Measurements from ENCODE around the gene REM2.

REM2 gene

GRCh38 chr14:22923746-22924145 lies 40.7 kb downstream of the REM2 start:
- DNase-seq (ENCODE audit: extremely low spot score, insufficient read length, low read depth) (no peak), FAIRE-seq (no peak)

- FAIRE-seq: no peak
- no peak for DNase-seq (ENCODE audit: extremely low spot score, insufficient read length, low read depth)
Measured at GRCh38 chr14:22925513-22925912, 42.5 kb downstream of the REM2 start.

GRCh38 chr14:22926316-22926715 lies 43.3 kb downstream of the REM2 start:
- FAIRE-seq (no peak), DNase-seq (ENCODE audit: extremely low spot score, insufficient read length, low read depth) (no peak)

DNA sequence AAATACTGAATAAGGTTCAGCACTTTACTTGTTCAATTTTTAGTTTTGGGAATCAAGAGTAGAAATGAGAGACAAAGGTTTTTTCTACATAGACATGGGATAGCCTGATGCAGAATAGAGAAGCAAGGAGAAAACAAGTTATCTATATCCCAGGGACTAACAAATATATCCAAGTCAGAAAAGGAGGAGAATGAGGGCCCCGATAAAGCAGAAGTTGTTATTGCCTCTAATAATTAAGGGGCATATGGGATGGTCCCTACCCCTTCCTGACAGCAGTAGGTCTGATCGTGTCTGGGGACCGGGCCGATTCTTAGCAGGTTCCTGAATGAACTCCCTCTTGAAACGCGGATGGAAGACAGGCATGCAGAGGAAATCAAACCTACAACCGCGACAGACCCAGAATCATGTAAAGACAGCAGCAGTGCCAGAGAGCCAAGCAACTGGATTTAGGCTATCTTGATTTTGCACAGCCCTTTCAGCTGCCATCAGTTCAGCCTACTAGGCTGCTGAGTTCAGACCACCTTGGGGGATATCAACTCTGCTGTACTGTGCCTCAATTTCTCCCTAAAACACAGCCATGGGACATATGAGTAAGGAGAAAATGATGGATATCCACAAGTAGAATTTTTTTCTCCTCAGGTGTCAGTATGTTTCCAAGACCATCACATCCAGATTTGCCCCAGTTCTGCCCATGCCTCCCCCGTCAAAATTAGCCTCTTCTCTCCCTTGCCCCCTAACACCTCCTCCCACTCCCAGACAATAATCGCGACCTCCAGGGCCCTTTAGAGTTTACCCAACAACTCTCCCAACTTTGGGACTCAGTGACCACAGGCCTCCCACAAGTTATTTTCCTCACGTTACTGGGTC lies 45.4 kb downstream of the REM2 start:
- DNase-seq (ENCODE audit: extremely low spot score, insufficient read length, low read depth): no peak
- no peak for FAIRE-seq

DNA sequence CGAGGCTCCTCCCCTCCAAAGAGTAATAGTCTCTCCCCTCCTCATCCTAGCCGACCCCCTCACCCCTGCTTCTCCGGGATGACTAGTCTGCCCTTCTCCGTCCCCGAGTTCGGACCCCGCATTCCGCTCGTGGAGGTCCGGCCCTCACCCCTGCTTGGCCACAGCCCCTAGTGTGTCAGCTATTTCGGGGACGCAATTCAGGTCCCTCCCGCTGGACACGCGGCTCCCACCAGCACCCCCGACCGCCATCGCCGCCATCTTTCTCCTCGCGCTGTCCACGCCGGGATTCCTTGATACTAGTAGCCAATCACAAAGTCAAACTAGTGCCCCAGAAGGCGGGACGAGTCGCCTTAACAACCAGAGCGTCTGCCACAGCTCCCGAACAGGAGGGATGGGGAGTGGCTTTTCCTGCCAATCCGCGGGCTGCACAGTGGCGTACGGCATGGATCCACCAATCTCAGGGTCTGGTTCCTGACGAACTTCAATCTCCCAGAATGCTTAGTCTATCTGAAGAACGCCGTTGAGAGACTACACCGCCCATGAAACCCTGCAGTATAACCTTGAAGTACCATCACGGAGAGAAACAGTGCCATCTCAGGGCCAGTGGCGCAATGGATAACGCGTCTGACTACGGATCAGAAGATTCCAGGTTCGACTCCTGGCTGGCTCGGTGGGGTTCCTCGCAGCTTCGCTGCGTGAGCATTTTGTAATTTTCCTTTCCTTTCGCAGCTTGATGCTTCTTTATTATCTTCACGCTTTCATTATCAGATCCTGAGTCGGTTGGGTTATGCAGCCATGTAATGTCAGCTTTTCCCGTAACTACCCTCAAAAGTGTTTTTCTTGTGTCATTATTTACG lies 46.3 kb downstream of the REM2 start, which contains the start of gene PRMT5:
TSS of gene PRMT5 (minus strand) at position 273 of the 857 bp plus-strand sequence. CDS start at position 258, 15 bp downstream.
- DNase-seq (ENCODE audit: extremely low spot score, insufficient read length, low read depth) (peak; percentile 85), FAIRE-seq (peak; percentile 98)

DNA sequence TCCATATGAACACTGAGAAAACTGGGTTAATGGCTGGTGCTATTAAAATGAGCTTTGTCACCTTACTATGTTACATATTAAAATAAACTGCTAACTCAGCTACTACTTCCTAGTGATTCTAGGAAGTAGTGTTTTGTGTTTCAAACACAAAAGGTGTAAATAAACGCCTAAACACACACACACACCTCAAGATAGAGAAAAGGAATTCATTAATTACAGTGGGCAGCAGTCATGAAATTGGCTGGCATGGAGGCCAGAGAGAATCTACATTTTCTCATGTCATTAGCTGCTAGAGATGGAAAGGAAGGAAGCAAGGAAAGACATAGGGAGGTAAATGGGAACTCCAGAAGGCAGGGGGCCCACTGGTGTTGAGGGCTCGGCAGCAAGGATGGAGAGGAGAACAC lies 46.9 kb downstream of the REM2 start:
- DNase-seq (ENCODE audit: extremely low spot score, insufficient read length, low read depth): no peak
- FAIRE-seq: no peak

DNA sequence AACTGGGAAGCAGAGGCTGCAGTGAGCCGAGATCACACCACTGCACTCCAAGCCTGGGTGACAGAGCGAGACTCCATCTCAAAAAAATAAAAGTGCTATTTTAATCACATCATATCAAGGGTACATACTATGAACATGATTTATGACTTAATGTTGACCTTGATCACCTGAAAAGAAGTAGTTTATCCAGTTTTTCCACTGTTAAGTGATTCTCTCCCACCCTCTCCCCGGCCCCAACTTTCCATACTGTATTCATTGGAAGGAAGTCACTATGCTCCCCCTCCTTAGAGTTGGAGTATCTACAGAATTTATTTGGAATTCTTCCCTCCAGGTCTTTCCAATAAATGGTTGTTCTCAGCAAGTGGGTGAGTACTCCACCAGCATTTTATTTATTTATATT lies 49.1 kb downstream of the REM2 start:
- DNase-seq (ENCODE audit: extremely low spot score, insufficient read length, low read depth) (no peak), FAIRE-seq (no peak)

DNA sequence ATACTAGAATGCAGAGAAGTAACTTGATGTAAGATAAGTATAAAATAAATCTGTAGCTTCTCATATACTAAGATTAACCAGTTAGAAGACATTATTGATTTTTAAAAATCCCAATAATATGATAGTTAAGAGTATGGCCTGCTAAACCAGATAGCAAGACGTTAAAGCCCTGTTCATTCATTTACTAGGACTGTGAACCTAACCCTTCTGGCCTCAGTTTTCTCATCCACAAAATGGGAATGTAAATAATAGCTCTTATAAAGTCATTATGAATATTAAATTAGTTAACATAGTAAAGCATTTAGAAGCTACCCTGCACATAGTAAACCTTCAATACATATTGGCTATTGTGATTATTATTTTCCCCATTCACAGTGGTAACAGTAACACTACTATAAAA lies 52.1 kb downstream of the REM2 start:
- no peak for FAIRE-seq
- no peak for DNase-seq (ENCODE audit: extremely low spot score, insufficient read length, low read depth)
